Measurements from ENCODE around the gene TXNDC5. TPM values are rescaled to one million over a fixed set of nuclear protein-coding genes. Genes with fewer than 3 reads are reported as not detected.

The TXNDC5 gene
- polyA plus RNA-seq, 1 donor from 2014 or later: 37.7 TPM

GRCh38 chr6:7902221-7902620 lies 8.4 kb downstream of the TXNDC5 start:
- Histone ChIP-seq H3K9me3 (ENCODE audit: low read length) (no peaks in the 10 kb centered on the region), H3K27ac (ENCODE audit: low read length) (no peak overlapping the region), H3K4me2 (ENCODE audit: low read length) (no peak overlapping the region), H3K9ac (ENCODE audit: low read length) (no peak overlapping the region), H2AFZ (ENCODE audit: low read depth, low read length) (no peak overlapping the region), H3K27me3 (ENCODE audit: insufficient read depth, low read depth, low read length) (no peaks in the 10 kb centered on the region), H4K20me1 (ENCODE audit: insufficient read depth) (no peaks in the 10 kb centered on the region), H3K79me2 (replicated peaks; ENCODE audit: insufficient read depth, low read length) (no peaks in the 10 kb centered on the region), H3K4me3 (ENCODE audit: low read length) (no peak overlapping the region), H3K36me3 (ENCODE audit: insufficient read depth, low read length) (peaks cover 6% of the 10 kb centered on the region), H3K9me2 (ENCODE audit: insufficient read depth, low read length) (no peaks in the 10 kb centered on the region), H3F3A (ENCODE audit: insufficient read depth, low read length, poor library complexity, severe bottlenecking) (no peaks in the 10 kb centered on the region)
- TF ChIP-seq REST (IDR thresholded peaks at IDR 0.05; ENCODE audit: borderline replicate concordance): no peak
- no peak for TF ChIP-seq EZH2 (IDR thresholded peaks at IDR 0.05; ENCODE audit: borderline replicate concordance, insufficient read depth, low read length, poor library complexity, severe bottlenecking)
- no peak for TF ChIP-seq EP300 (conservative IDR thresholded peaks at IDR 0.05; ENCODE audit: poor library complexity, severe bottlenecking)
- no peak for TF ChIP-seq POLR2AphosphoS5 (IDR thresholded peaks at IDR 0.05)
- no peak for TF ChIP-seq CTCF (IDR thresholded peaks at IDR 0.05; ENCODE audit: poor library complexity, severe bottlenecking)
- no peak for TF ChIP-seq TAF1 (IDR thresholded peaks at IDR 0.05; ENCODE audit: low read depth)

DNA sequence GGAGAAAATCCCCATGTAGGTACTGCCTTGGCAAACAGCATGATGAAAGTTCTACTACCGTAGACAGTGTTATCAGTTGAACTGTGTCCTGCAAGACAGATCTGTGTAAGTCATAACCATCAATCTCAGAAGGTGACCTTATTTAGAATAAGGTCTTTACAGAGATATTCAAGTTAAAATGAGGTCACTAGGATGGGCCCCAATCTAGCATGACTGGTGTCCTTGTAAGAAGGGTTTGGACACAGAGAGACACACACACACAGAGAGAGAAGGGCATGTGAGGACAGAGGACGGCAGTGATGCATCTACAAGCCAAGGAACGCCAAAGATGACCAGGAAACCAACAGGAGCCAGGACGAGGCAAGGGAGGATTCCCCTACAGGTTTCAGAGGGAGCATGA lies 8.8 kb downstream of the TXNDC5 start:
- Histone ChIP-seq H3K9me3 (ENCODE audit: low read length) (no peaks in the 10 kb centered on the region), H3K9me2 (ENCODE audit: insufficient read depth, low read length) (no peaks in the 10 kb centered on the region), H4K20me1 (ENCODE audit: insufficient read depth) (no peaks in the 10 kb centered on the region), H3K4me2 (ENCODE audit: low read length) (no peak overlapping the region), H3K9ac (ENCODE audit: low read length) (no peak overlapping the region), H3F3A (ENCODE audit: insufficient read depth, low read length, poor library complexity, severe bottlenecking) (no peaks in the 10 kb centered on the region), H3K36me3 (ENCODE audit: insufficient read depth, low read length) (peaks cover 6% of the 10 kb centered on the region), H2AFZ (ENCODE audit: low read depth, low read length) (no peak overlapping the region), H3K27ac (ENCODE audit: low read length) (no peak overlapping the region), H3K79me2 (replicated peaks; ENCODE audit: insufficient read depth, low read length) (no peaks in the 10 kb centered on the region), H3K27me3 (ENCODE audit: insufficient read depth, low read depth, low read length) (no peaks in the 10 kb centered on the region), H3K4me3 (ENCODE audit: low read length) (no peak overlapping the region)
- TF ChIP-seq POLR2AphosphoS5 (IDR thresholded peaks at IDR 0.05) (no peak), RAD21 (conservative IDR thresholded peaks at IDR 0.05) (no peak), MXI1 (conservative IDR thresholded peaks at IDR 0.05; ENCODE audit: poor library complexity, severe bottlenecking) (no peak), SMC3 (conservative IDR thresholded peaks at IDR 0.05; ENCODE audit: poor library complexity) (no peak), REST (IDR thresholded peaks at IDR 0.05; ENCODE audit: borderline replicate concordance) (no peak), CTCF (IDR thresholded peaks at IDR 0.05; ENCODE audit: poor library complexity, severe bottlenecking) (no peak), TAF1 (IDR thresholded peaks at IDR 0.05; ENCODE audit: low read depth) (no peak), EP300 (conservative IDR thresholded peaks at IDR 0.05; ENCODE audit: poor library complexity, severe bottlenecking) (no peak), EZH2 (IDR thresholded peaks at IDR 0.05; ENCODE audit: borderline replicate concordance, insufficient read depth, low read length, poor library complexity, severe bottlenecking) (no peak)

Data from neural cell (in vitro differentiated cells).